Left lung (tissue), 14 donors: ENCODE results near the gene ACTL6A. TPM values are rescaled to one million over a fixed set of nuclear protein-coding genes. Genes with fewer than 3 reads are reported as not detected.
A peak's percentile ranks its signal among the peaks of the same experiment; 100 is the strongest.
"Not testable (repeated sequence)": the region's sequence is repeated elsewhere in the genome, so short reads cannot be mapped to it uniquely, and the experiment has no call there.

Source experiments
- ATAC-seq: fragments of 200-7000 bp; cut with Tn5 transposase; one replicate; pipeline ENCODE4 v1.9.1; 2020; ENCODE audit warnings: moderate library complexity
- DNase-seq, 4 donors: peaks; one replicate each; pipeline ENCODE4 v3.0.0-alpha.2; 2013 to 2020
- H3K27ac ChIP-seq, 2 donors: fragments of 200-600 bp; sonication (generic) in 1 of 2; one replicate each; pipeline versions ENCODE4 v1.5.0 to v1.8.0; 2020 to 2021
- H3K27me3 ChIP-seq, 2 donors: fragments of 200-600 bp; sonication (generic) in 1 of 2; one replicate each; pipeline versions ENCODE4 v1.5.0 to v1.8.0; 2020 to 2021
- H3K36me3 ChIP-seq, 2 donors: fragments of 200-600 bp; sonication (generic) in 1 of 2; one replicate each; pipeline versions ENCODE4 v1.5.0 to v1.8.0; 2020 to 2021
- H3K4me1 ChIP-seq, 2 donors: fragments of 200-600 bp; one replicate each; pipeline ENCODE4 v1.8.0; 2021
- H3K4me3 ChIP-seq, 2 donors: fragments of 200-600 bp; sonication (generic) in 1 of 2; one replicate each; pipeline versions ENCODE4 v1.5.0 to v1.8.0; 2020 to 2021; ENCODE audit warnings: mild to moderate bottlenecking in 1 of 2
- H3K9me3 ChIP-seq, 2 donors: fragments of 200-600 bp; sonication (generic) in 1 of 2; one replicate each; pipeline versions ENCODE4 v1.5.0 to v1.8.0; 2020 to 2021
- CTCF ChIP-seq, 2 donors: fragments of 200-600 bp; sonication (generic) in 1 of 2; IDR thresholded peaks; one replicate each; pipeline versions ENCODE4 v1.5.0 to v1.8.0; 2021; ENCODE audit warnings: antibody characterized with exemption in 2 of 2
- intact Hi-C, 2 donors: fragments of 100-400 bp; cut with DNase I; formaldehyde crosslinking; loops; one replicate each; pipeline versions ENCODE4 v1.11.2 to v1.14.2; 2022
- long read RNA-seq, 12 donors: library from polyadenylated mRNA in 2 of 12; unstranded in 2 of 12; transcript quantifications; one replicate each; pipeline ENCODE4 v2.0.0 and lab custom pipeline, GENCODE V29; 2019 to 2026
- polyA plus RNA-seq, 6 donors: library from polyadenylated mRNA; unstranded; fragments of 120-200 nt; gene quantifications; one replicate each; pipeline ENCODE4 v1.2.1, GENCODE V29; 2013; ENCODE audit not compliant: insufficient read length in 6 of 6
- total RNA-seq, 2 donors: library from RNA; stranded (reverse); fragmentation: NEBNext Ultra II Directional; extraction: Animal tissue kit (Norgen Biotek cat#: 25700); gene quantifications; one replicate each; pipeline ENCODE4 v1.2.1, GENCODE V29; 2021
- donor health status: DM: no; HTN: yes; CAD: no.
- donor health status: DM: no; HTN: no; CAD: no.

Gene ACTL6A
- total RNA-seq (10 to 100 TPM; 33.6 to 43.8 TPM), polyA plus RNA-seq (100 to 1,000 TPM in 5 of 6 donors, 10 to 100 TPM in 1; 94.4 to 116 (median 106) TPM)
- long read RNA-seq, donor 1, transcript ACTL6A-213 (3 exons, 597 nt), result minor isoform, 5 of 175 reads
- long read RNA-seq, donor 1, transcript ACTL6A-202 (14 exons, 1,901 nt), result major isoform, 24 of 175 reads
- long read RNA-seq, donor 1, partial matches to known transcripts, result 125 of 175 reads
- long read RNA-seq, donor 1, other reads (novel, unspliced or antisense), result 12 of 175 reads
- long read RNA-seq, donor 2, transcript ACTL6A-203 (14 exons, 1,750 nt), result minor isoform, 7 of 152 reads
- long read RNA-seq, donor 2, transcript ACTL6A-213 (3 exons, 597 nt), result minor isoform, 5 of 152 reads
- long read RNA-seq, donor 2, transcript ACTL6A-202 (14 exons, 1,901 nt), result major isoform, 18 of 152 reads
- long read RNA-seq, donor 2, partial matches to known transcripts, result 32 of 152 reads
- long read RNA-seq, donor 2, other reads (novel, unspliced or antisense), result 88 of 152 reads
- long read RNA-seq, donor 3, transcript ACTL6A-203 (14 exons, 1,750 nt), result minor isoform, 11 of 139 reads
- long read RNA-seq, donor 3, transcript ACTL6A-202 (14 exons, 1,901 nt), result major isoform, 27 of 139 reads
- long read RNA-seq, donor 3, partial matches to known transcripts, result 49 of 139 reads
- long read RNA-seq, donor 3, other reads (novel, unspliced or antisense), result 47 of 139 reads
- long read RNA-seq, donor 4, transcript ACTL6A-202 (14 exons, 1,901 nt), result major isoform, 12 of 18 reads
- long read RNA-seq, donor 4, partial matches to known transcripts, result 2 of 18 reads
- long read RNA-seq, donor 4, other reads (novel, unspliced or antisense), result 0 of 18 reads
- long read RNA-seq, donor 5, transcript ACTL6A-203 (14 exons, 1,750 nt), result minor isoform, 5 of 36 reads
- long read RNA-seq, donor 5, transcript ACTL6A-202 (14 exons, 1,901 nt), result major isoform, 16 of 36 reads
- long read RNA-seq, donor 5, transcript ACTL6A-213 (3 exons, 597 nt), result minor isoform, 5 of 36 reads
- long read RNA-seq, donor 5, partial matches to known transcripts, result 8 of 36 reads
- long read RNA-seq, donor 5, other reads (novel, unspliced or antisense), result 0 of 36 reads
- long read RNA-seq, donor 6, transcript ACTL6A-202 (14 exons, 1,901 nt), result major isoform, 26 of 162 reads
- long read RNA-seq, donor 6, transcript ACTL6A-203 (14 exons, 1,750 nt), result minor isoform, 5 of 162 reads
- long read RNA-seq, donor 6, partial matches to known transcripts, result 112 of 162 reads
- long read RNA-seq, donor 6, other reads (novel, unspliced or antisense), result 13 of 162 reads
- long read RNA-seq, donor 7, transcript ACTL6A-203 (14 exons, 1,750 nt), result minor isoform, 8 of 93 reads
- long read RNA-seq, donor 7, transcript ACTL6A-202 (14 exons, 1,901 nt), result major isoform, 14 of 93 reads
- long read RNA-seq, donor 7, partial matches to known transcripts, result 57 of 93 reads
- long read RNA-seq, donor 7, other reads (novel, unspliced or antisense), result 12 of 93 reads
- long read RNA-seq, donor 8, transcript ACTL6A-202 (14 exons, 1,901 nt), result major isoform, 9 of 91 reads
- long read RNA-seq, donor 8, transcript ACTL6A-203 (14 exons, 1,750 nt), result minor isoform, 5 of 91 reads
- long read RNA-seq, donor 8, partial matches to known transcripts, result 10 of 91 reads
- long read RNA-seq, donor 8, other reads (novel, unspliced or antisense), result 64 of 91 reads
- long read RNA-seq, donor 9, partial matches to known transcripts, result 0 of 1 reads
- long read RNA-seq, donor 9, other reads (novel, unspliced or antisense), result 0 of 1 reads
- long read RNA-seq, donor 10, transcript ACTL6A-202 (14 exons, 1,901 nt), result major isoform, 19 of 21 reads
- long read RNA-seq, donor 10, partial matches to known transcripts, result 0 of 21 reads
- long read RNA-seq, donor 10, other reads (novel, unspliced or antisense), result 0 of 21 reads
- long read RNA-seq, donor 11, transcript ACTL6A-202 (14 exons, 1,901 nt), result major isoform, 6 of 166 reads
- long read RNA-seq, donor 11, partial matches to known transcripts, result 143 of 166 reads
- long read RNA-seq, donor 11, other reads (novel, unspliced or antisense), result 13 of 166 reads
- long read RNA-seq, donor 12, transcript ACTL6A-202 (14 exons, 1,901 nt), result major isoform, 18 of 137 reads
- long read RNA-seq, donor 12, transcript ACTL6A-203 (14 exons, 1,750 nt), result minor isoform, 6 of 137 reads
- long read RNA-seq, donor 12, transcript ACTL6A-213 (3 exons, 597 nt), result minor isoform, 6 of 137 reads
- long read RNA-seq, donor 12, partial matches to known transcripts, result 46 of 137 reads
- long read RNA-seq, donor 12, other reads (novel, unspliced or antisense), result 61 of 137 reads

DNA sequence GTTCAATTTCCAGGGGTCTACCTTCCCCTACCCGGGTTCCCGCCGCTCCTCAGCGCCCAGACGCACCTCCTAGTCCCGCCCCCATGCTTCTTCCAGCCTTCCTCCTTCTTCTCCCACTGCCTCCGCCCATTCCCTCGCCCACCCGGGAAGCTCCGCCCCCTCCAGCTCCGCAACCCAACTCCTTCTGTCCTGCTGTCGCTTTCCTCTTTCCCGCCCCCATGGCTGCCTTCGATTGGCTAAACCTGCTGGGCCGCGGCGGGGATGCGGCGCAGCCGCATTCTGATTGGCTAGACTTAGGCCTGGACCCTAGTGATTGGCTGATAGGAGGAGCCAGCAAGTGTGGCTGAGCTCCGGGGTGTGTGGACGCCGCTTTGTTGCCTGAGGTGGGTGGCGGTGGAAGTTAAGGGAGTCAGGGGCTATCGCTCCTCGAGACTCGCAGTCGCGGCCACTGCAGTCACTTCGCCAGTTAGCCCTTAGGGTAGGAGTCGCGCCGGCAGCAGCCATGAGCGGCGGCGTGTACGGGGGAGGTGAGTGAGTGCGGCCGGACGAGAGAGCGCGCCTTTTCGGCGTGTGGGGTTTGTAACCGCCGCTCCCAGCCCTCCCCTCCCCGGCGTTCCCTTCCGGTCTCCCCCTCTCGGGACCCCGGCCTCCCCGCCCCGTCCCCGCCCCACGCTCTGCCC is at the start of gene ACTL6A:
ACTL6A (plus strand) TSS at position 336 of the 680 bp plus-strand sequence; CDS start at position 503, 167 bp downstream.
- H3K4me3 ChIP-seq, result peak within 1 kb of the TSS; percentile 67 to 85
- intact Hi-C loops, result no loop called here
- DNase-seq (peak; percentile 99 to 100 (median 100)), ATAC-seq (peak; percentile 98)
- no peaks in the 10 kb centered on the region for H3K27me3 ChIP-seq
- peak within 1 kb of the TSS; percentile 84 to 90 for H3K27ac ChIP-seq
- H3K4me1 ChIP-seq, result peaks cover 5 to 20% of the 10 kb centered on the region in 2 donors
- no peaks in the 10 kb centered on the region for H3K9me3 ChIP-seq
- no peaks in the 10 kb centered on the region for H3K36me3 ChIP-seq
- no peak for TF ChIP-seq CTCF (IDR thresholded peaks at IDR 0.05)

DNA sequence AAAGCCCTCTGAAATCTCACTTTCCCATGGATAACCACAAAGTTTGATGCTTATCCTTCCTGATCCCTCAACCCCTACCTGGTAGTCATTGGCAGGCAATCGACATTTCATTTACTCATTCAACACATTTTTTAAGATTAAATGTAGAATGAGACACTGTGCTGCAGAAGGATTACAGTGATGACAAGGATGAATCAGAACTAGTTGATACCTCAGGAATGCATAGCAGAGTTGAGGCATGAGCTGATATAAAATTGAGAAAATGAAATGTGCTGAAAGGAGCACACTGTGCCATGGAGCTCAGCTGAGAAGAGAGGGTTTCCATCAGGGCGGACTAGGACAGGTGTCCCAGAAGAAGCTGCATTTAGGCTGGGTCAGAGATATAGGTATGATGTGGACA is 48.9 kb upstream of the ACTL6A start:
- no peaks in the 10 kb centered on the region for H3K36me3 ChIP-seq
- intact Hi-C loops, result no loop called here
- H3K27ac ChIP-seq, result no peak overlapping the region
- no peaks in the 10 kb centered on the region for H3K27me3 ChIP-seq
- peaks cover 0 to 3% of the 10 kb centered on the region in 2 donors for H3K9me3 ChIP-seq
- no peak for TF ChIP-seq CTCF (IDR thresholded peaks at IDR 0.05)
- no peaks in the 10 kb centered on the region for H3K4me1 ChIP-seq
- no peak for DNase-seq
- H3K4me3 ChIP-seq, result no peak overlapping the region
- ATAC-seq, result no peak

DNA sequence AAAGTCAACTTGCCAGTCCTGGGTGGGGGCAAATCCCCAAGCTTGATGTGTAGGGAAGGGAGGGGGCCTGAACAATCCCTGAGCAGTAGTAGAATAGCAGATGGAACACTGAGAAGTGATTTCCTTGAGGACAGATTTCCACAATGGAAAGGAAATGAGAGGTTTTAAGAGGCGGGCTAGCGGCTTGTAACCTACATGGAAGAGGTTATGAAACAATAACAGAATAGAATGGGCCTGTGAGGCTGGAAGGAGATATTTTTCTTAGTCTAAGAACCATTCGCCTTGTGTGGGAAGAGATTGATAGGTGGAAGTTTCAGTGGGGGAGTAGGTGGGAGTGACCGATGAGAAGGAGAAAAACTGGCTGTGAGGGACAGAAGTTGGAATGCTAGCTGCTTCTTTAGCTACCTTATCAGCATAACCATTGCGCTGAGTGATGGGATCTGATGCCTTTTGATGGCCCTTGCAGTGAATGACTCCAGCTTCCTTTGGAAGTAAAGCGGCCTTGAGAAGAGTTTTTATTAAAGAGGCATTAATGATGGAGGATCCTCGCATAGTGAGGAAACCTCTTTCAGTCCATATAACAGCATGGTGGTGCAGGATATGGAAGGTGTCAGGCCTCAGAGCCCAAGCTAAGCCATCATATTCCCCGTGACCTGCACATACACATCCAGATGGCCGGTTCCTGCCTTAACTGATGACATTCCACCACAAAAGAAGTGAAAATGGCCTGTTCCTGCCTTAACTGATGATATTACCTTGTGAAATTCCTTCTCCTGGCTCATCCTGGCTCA is 46.1 kb upstream of the ACTL6A start:
- H3K9me3 ChIP-seq, H3K27me3 ChIP-seq, DNase-seq, H3K4me3 ChIP-seq, H3K27ac ChIP-seq, ATAC-seq, H3K4me1 ChIP-seq, intact Hi-C loops, H3K36me3 ChIP-seq: not testable (repeated sequence)

DNA sequence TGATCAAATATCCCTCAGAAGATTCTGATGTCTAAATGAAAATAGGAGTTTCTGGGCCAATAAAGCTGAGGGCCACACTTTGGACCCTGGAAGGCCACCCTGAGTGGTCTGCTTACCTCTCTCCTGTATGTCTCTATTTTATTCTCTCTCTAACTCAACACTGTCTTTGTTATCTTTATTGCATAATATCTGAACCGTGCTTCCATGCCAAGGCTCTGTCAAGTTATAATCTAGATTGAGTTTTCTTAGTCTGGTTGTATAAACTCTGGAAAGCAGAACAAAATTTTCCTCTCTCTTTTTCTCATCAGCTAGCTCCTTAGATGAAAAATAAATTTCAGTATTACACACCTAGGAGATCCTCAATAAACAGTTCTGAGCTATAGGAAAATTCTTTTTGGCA is 36.2 kb upstream of the ACTL6A start:
- Histone ChIP-seq H3K4me3 (no peak overlapping the region), H3K36me3 (no peaks in the 10 kb centered on the region), H3K9me3 (no peaks in the 10 kb centered on the region), H3K27me3 (no peaks in the 10 kb centered on the region), H3K4me1 (peaks cover 9 to 13% of the 10 kb centered on the region in 2 donors), H3K27ac (peak overlapping the region; percentile 65 to 70)
- DNase-seq, result peak in 2 of 4 donors; percentile 40 to 50
- TF ChIP-seq CTCF (IDR thresholded peaks at IDR 0.05), result no peak
- ATAC-seq, result peak; percentile 37
- intact Hi-C loops, result no loop called here
